Measurements from ENCODE around the gene CLN5.

CLN5 gene

GRCh38 chr13:76975863-76976262 is 16.0 kb upstream of the CLN5 start:
- H3K4me3 ChIP-seq (ENCODE audit: low read length) = no peak overlapping the region
- TF ChIP-seq, protein P1, sequence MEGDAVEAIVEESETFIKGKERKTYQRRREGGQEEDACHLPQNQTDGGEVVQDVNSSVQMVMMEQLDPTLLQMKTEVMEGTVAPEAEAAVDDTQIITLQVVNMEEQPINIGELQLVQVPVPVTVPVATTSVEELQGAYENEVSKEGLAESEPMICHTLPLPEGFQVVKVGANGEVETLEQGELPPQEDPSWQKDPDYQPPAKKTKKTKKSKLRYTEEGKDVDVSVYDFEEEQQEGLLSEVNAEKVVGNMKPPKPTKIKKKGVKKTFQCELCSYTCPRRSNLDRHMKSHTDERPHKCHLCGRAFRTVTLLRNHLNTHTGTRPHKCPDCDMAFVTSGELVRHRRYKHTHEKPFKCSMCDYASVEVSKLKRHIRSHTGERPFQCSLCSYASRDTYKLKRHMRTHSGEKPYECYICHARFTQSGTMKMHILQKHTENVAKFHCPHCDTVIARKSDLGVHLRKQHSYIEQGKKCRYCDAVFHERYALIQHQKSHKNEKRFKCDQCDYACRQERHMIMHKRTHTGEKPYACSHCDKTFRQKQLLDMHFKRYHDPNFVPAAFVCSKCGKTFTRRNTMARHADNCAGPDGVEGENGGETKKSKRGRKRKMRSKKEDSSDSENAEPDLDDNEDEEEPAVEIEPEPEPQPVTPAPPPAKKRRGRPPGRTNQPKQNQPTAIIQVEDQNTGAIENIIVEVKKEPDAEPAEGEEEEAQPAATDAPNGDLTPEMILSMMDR (conservative IDR thresholded peaks at IDR 0.05; ENCODE audit: low read depth, low read length) = no peak
- DNase-seq (ENCODE audit: low read depth) = no peak

DNA sequence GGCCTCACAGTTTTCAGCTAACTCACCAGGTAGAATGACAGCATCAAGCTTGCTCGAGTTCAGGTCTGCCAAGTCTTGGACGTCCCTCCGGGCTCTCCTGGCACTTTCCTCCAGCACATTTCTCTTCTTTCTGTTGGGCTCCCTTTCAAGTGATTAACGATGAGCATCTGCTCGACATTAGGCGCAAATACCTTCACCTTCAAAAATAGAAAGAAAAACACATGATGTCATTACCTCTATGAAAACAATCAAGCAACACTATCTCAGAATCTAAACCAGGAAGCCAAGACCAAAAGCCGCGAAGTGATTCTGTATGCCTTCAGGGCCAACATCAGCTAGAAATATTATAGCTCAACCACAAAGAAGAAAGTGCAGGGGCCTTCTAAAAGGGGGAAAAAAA is 15.4 kb upstream of the CLN5 start:
- TF ChIP-seq, protein P1 (conservative IDR thresholded peaks at IDR 0.05; ENCODE audit: low read depth, low read length) = no peak
- no peak overlapping the region for H3K4me3 ChIP-seq (ENCODE audit: low read length)
- no peak for DNase-seq (ENCODE audit: low read depth)

DNA sequence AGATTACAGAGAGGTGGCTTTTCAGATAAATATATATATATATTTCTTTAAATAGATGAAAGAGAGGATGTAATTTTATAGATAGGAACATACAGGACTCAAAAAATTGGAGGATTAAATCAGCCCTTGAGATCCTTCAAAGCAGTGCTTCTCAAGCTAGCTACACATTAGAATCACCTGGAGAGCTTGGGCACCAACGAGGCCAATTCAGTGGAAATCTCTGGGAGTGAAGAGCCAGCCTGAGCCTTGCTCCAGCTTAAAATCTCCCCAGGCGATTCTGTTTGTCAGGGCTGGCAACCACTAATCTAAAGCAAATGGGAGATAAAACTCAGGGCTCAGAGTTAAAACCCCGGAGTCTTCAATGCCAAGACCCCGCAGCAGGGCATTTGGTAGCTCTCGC is 15.0 kb upstream of the CLN5 start:
- no peak for DNase-seq (ENCODE audit: low read depth)
- H3K4me3 ChIP-seq (ENCODE audit: low read length) = no peak overlapping the region
- TF ChIP-seq, protein P1 (conservative IDR thresholded peaks at IDR 0.05; ENCODE audit: low read depth, low read length) = no peak

DNA sequence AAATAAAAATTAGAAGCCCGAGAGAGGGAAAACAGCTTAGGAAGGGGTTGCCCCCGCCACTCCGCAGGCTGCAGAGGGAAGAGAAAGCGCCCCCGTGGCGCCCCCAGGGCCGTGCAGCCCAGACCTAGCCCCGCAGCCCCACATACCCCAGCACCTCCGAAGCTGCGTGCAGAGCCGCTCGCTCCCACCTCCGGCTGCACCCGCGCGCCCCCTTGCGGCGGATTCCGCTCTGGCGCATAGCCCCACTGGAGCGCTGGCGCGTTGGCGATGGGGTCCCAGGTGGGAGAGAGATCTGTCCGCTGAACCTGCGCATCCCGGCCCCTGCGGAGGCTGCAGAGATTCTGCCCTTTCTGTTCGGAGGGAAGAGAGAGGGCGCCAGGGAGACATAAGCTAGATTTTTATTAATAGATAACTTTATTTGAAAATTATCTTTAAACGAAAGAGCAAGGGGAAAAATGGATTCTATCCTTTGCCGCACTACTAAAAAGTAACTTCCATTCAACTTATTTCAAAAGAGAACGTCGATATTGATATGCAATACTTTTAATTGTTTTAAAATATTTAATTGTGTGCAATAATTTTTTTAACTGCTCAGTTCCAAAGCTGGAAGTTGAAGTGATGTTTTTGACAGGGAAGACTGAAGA is 11.7 kb upstream of the CLN5 start:
- TF ChIP-seq, protein P1 (conservative IDR thresholded peaks at IDR 0.05; ENCODE audit: low read depth, low read length) = peak; percentile 96
- H3K4me3 ChIP-seq (ENCODE audit: low read length) = peak overlapping the region; percentile 40
- no peak for DNase-seq (ENCODE audit: low read depth)

DNA sequence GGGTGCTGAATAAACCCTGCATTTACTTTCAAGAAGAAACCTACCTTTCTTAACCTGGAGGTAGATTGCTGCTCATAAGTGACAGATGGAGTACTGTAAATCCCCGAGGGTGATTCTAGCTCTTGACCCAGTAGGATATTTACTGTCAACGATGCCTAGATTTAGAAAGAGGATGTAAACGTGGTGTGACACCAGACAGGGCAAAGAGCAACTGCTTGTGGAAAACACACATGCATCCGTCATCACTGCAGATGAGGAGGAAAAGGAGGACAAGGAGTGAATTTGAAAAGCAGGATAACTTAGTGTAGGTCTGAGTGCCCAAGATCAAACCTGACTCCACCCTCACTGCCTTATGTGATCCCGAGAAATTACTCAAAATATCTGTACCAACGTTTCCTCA is 9.8 kb upstream of the CLN5 start:
- DNase-seq (ENCODE audit: low read depth) = no peak
- H3K4me3 ChIP-seq (ENCODE audit: low read length) = no peak overlapping the region
- TF ChIP-seq, protein P1 (conservative IDR thresholded peaks at IDR 0.05; ENCODE audit: low read depth, low read length) = no peak

- no peak overlapping the region for H3K4me3 ChIP-seq (ENCODE audit: low read length)
- DNase-seq (ENCODE audit: low read depth) = no peak
- TF ChIP-seq, protein P1 (conservative IDR thresholded peaks at IDR 0.05; ENCODE audit: low read depth, low read length) = no peak
Observed at GRCh38 chr13:76983676-76984075, 8.2 kb upstream of the CLN5 start.

DNA sequence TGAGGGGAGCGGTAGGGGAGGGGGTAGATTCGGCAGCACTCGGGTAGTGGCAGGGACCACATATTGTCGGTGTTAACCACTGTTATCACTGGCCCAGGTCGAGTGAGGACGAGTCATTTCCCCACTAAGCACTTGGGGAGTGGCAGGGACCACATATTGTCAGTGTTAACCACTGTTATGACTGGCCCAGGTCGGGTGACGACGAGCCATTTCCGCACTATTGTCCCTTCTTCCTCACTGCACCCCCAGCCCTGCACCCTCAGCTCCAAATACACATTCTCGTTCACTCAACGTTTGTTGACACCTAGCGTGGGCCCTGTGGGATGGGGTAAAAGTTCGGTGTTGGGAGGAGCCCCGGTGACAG is 467 bp upstream of the CLN5 start:
- peak overlapping the region; percentile 92 for H3K4me3 ChIP-seq (ENCODE audit: low read length)
- DNase-seq (ENCODE audit: low read depth) = no peak
- TF ChIP-seq, protein P1 (conservative IDR thresholded peaks at IDR 0.05; ENCODE audit: low read depth, low read length) = no peak

Data from retinal pigment epithelial cell (primary cell).